HG03196 (cell line): ENCODE results near the gene MFAP2.

Source experiments
- ATAC-seq: cut with Tn5 transposase; IDR thresholded peaks from one replicate; pipeline ENCODE4 v1.9.1; 2021; ENCODE audit not compliant: unreplicated experiment

MFAP2 gene

GRCh38 chr1:16981269-16981849 is 939 bp upstream of the MFAP2 start:
- ATAC-seq = no peak

DNA sequence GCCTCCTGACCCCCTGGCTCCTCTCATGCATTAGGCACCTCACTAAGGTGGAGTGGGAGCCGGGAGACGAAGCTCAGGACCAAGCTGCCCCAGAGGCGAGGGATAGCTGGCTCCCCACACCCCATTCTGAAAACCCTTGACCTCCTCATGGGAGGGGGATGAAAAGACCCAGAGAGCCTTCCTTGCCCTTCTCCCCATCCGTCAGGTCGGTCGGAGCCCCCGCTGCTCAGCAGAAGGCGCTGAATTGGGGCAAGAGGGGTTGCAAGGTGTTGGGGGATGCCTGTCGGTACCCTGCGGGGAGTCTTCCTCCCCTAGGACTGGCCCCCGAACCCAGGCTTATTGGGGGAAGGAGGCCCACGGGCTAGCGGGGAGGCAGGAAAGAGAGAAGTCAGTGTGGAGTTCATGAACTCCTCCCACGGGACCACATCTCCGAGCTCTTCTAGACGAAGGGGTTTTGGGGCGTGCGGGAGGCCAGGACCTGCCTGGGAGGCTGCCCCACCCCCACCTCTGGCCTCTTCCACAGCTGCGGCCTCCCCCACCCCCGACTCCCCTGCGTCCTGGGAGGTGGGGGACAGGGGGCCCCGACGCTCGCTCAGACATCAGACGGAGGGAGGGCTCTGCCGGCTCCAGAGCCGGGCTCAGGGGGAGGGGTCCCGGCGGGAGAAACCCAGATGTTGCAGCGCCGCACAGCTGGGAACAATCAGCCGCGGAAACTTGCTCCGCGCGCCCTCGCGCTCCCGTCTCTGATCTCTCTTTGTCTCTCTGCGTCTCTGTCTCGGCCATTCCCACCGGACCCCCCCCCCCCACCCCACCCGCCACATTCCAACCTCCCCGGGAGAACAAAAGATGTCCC is 719 bp downstream of the MFAP2 start:
- ATAC-seq = no peak

GRCh38 chr1:16978567-16979474 is 1.6 kb downstream of the MFAP2 start:
- no peak for ATAC-seq

GRCh38 chr1:16978139-16978538 is 2.3 kb downstream of the MFAP2 start:
- ATAC-seq = no peak

DNA sequence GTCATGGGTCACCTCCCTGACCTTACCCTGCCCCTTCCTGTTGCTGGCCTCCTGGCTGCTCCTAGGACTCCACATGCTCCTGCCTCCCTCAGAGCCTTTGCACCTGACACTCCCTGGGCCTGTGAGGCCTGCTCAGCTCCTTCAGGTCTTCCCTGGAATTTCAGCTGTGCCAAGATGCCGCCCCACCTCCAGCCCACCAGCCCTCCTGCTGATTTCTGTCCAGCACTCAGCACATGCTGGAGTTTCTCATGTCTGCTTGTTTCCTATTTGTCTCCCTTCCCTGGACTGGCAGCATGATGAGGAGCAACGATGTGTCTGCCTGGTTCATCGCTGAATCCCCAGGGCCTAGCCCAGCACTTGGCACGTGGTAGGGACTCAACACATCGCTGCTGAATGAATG is 3.0 kb downstream of the MFAP2 start:
- ATAC-seq = no peak

DNA sequence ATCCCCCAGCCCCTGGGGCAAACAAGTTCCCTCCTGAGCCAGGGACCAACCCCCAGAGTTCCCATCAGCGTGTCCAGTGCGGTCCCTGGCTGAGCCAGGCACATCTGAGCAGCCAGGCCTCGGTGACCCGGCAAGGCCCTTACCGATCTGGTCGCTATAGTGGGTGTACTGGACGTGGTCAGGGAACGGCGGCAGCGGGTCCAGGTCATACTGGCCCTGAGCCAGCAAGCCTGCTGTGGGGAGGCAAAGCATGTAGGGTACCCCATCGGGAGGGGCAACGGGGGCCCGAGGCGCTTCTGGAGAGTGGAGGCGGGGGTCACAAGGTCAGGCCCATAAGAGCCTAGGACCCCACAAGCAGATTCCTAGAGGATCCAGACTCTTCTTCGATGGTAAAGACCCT is 3.5 kb downstream of the MFAP2 start:
- no peak for ATAC-seq

- no peak for ATAC-seq
Measured at GRCh38 chr1:16975838-16976237, 4.6 kb downstream of the MFAP2 start.

GRCh38 chr1:16975211-16975610 is 5.2 kb downstream of the MFAP2 start:
- no peak for ATAC-seq

DNA sequence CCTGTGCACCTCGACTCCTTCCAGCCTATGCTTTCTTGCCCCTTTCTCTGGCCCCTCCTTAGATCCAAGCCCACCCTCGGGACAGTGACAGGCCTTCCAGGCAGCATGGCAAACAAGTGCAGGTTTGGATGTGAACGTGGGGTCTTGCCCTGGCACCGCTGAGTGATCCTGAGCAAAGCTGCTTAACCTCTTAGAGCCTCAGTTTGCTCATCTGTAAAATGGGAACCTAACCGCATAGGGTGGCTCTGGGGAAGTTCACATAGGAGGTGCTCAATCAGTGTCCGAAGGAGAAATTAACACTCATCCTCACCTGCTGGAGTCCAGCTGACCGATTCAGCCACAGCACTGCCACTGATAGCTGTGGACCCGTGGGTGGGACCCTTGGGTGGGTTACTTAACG is 7.2 kb downstream of the MFAP2 start:
- no peak for ATAC-seq

DNA sequence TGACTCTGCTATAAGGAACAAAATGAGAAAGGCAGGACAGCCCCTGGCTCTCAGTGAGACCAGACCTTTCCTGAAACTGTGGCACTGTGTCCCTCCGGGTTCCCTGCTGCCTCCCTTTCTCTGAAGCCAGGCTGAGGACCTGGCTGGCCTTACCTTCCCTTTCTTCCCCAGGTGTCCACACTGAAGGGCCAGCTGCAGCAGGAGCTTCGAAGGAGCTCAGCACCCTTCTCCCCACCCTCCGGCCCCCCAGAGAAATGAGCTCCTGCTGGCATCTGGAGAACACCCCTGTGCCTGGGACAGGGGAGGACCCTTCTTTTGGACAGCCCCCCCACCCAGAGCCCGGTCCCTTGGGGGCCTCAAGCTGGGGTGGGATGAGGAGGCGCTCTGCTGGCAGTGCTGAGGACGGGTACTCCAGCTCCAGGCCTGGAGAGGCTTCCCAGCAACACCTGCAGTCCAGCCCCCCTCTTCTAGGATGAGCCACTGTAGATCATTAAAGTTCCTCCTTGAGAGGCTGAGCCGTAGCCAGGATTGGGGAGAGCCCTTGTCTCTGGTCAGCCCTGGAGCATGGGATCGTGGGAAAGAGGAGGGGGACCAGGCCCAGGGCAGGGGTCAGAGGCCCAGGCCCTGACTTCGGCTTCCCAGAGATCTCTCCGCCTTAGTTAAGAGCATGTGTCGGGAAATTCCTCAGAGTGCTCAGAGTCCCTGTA is 8.1 kb downstream of the MFAP2 start:
- ATAC-seq = no peak

DNA sequence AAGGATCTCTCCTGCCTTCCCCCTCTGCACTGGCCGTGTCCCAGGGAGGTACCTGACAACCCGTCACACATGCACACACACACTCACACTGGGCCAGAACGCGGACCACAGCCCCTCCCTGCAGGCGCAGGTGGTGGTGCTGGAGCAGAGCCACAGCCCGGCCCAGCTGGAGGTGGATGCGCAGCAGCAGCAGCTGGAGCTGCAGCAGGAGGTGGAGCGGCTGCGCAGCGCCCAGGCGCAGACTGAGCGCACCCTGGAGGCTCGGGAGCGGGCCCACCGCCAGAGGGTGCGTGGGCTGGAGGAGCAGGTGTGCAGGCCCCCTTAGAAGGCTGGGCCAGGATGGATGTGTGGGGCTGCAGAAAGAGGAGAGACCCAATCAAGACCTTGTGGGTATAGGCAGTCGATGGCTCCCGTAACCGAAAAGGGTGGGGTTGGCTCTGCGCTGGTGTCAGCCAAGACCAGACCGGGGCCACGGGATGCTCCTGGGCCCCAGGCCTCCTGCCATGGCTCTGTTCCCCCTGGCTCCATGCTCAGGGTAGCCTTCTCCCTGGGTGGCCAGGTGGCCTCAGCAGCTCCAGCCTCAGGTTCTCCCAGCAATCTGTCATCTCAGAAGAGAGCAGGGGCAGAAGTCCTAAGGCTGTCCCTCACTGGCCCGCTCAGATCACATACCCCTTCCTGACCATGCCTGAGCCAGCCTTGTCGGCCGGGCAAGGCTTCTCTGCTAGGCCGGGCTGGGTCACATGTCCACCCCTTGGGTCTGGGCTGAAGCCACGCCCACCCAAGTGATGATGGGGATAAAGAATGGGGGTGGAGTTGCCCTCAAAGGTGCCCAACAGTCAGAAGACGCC is 8.9 kb downstream of the MFAP2 start:
- ATAC-seq = no peak

- no peak for ATAC-seq
Measured at GRCh38 chr1:16970132-16970910, 10.1 kb downstream of the MFAP2 start.

- no peak for ATAC-seq
Measured at GRCh38 chr1:16969651-16970050, 10.8 kb downstream of the MFAP2 start.

GRCh38 chr1:16969057-16969611 is 11.3 kb downstream of the MFAP2 start:
- no peak for ATAC-seq

DNA sequence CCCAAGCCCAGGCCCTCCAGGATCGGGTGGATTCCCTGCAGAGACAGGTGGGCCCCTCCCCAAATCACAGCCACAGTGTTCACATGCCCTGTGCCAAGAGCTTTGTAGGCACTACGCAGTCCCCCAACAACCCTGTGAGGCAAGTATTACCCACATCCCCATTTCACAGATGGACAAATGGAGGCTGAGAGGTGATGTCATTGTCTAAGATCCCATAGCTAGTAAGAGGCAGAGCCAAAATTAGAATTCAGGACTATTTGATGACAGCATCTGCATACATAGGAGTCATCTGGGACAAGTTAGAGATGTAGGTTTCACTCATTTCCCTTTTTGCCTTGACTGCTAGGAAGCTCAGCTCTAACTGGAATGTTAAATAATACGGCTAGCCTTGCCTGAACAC is 12.0 kb downstream of the MFAP2 start:
- ATAC-seq = no peak

GRCh38 chr1:16967962-16968361 is 12.5 kb downstream of the MFAP2 start:
- ATAC-seq = no peak

DNA sequence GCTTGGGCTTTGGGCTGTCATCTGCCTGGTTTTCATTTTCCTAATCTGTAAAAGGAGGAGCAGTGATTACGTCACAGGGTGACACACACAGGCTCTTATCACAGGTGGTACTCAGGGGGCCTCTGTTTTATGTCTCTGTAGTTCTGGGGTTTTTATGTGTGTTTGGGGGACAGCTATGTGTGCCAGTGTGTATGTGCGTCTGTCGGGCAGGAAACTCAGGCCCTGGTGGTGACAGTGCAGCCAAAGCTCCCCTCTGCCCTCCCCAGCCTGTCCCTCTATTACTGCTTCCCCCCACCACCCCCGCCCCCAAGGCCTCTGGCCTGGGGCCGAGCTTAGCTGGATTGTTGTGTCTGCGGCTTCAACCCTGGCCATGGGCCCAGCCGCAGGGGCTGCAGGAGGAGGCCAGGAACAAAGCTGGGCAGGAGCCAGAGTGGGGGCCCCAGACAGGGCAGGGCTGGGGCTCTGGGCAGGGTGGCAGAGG is 13.3 kb downstream of the MFAP2 start:
- ATAC-seq = no peak

GRCh38 chr1:16966282-16966681 is 14.1 kb downstream of the MFAP2 start:
- no peak for ATAC-seq

- ATAC-seq = no peak
Measured at GRCh38 chr1:16965486-16966067, 14.8 kb downstream of the MFAP2 start.
